Activated naive CD8-positive, alpha-beta T cell treated with anti-CD3 and anti-CD28 coated beads, Interleukin-2, amount 10 ng/mL, durations not matched to agents 7 days and 5 days (primary cell): ENCODE results near the gene THSD4. TPM values are rescaled to one million over a fixed set of nuclear protein-coding genes. Genes with fewer than 3 reads are reported as not detected.

Source experiments
- ATAC-seq: fragments of 150-1000 bp; cut with Tn5 transposase; one replicate; pipeline ENCODE4 v1.10.0; 2021; ENCODE audit warnings: low read depth, moderate library complexity
- POLR2A ChIA-PET: fragments of 350-600 bp; sonication (Branson Sonifier 250); formaldehyde crosslinking; loops from one replicate; lab custom pipeline; 2021; ENCODE audit warnings: antibody characterized with exemption; lab: Charles Lee
- DNase-seq: peaks from one replicate; pipeline ENCODE4 v3.0.0; 2021
- H3K27ac Mint-ChIP-seq: one replicate; pipeline ENCODE4 v1.8.0; 2022; ENCODE audit warnings: mild to moderate bottlenecking, mixed read lengths
- H3K27me3 Mint-ChIP-seq: one replicate; pipeline ENCODE4 v1.8.0; 2022; ENCODE audit warnings: mild to moderate bottlenecking, moderate library complexity, mixed read lengths
- H3K36me3 Mint-ChIP-seq: one replicate; pipeline ENCODE4 v1.8.0; 2021; ENCODE audit warnings: mild to moderate bottlenecking, mixed read lengths
- H3K4me1 Mint-ChIP-seq: one replicate; pipeline ENCODE4 v1.8.0; 2021; ENCODE audit warnings: mixed read lengths
- H3K4me3 Mint-ChIP-seq: one replicate; pipeline ENCODE4 v1.8.0; 2022; ENCODE audit warnings: mild to moderate bottlenecking, moderate library complexity, mixed read lengths
- H3K9me3 Mint-ChIP-seq: one replicate; pipeline ENCODE4 v1.8.0; 2021; ENCODE audit warnings: mixed read lengths
- total RNA-seq, 2 experiments: library from RNA; stranded (reverse); gene quantifications; one replicate each; pipeline ENCODE4 v1.2.3, GENCODE V29; 2021

Gene THSD4
- total RNA-seq, 2 experiments from 2014 or later: not detected

GRCh38 chr15:71678191-71678590 lies 562.9 kb downstream of the THSD4 start:
- Mint-ChIP-seq H3K36me3 (no peaks in the 10 kb centered on the region), H3K27me3 (peaks cover 10% of the 10 kb centered on the region), H3K4me1 (peaks cover 3% of the 10 kb centered on the region), H3K27ac (no peak overlapping the region), H3K9me3 (no peaks in the 10 kb centered on the region), H3K4me3 (no peak overlapping the region)
- POLR2A ChIA-PET: no interaction called here
- ATAC-seq (no peak), DNase-seq (no peak)

DNA sequence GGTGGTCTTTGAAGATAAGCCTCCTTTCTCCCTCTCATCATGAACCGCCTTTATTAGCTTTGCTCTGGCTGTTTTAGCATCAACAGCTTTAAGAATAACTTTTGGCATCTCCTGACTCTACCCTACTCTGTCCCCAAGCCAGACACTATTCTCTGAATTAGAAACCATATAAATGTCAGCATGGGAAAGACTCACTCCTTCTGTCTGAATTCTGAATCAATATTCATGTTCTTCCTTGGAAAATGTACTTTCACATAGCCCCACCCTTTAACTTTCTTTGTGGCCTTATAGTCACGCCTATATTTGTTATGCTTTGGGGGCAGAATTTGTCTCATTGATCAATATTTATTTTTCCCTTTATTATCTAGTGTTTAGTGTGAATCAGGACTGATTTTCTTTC lies 563.3 kb downstream of the THSD4 start:
- peaks cover 11% of the 10 kb centered on the region for H3K27me3 Mint-ChIP-seq
- DNase-seq (no peak), ATAC-seq (no peak)
- H3K9me3 Mint-ChIP-seq: no peaks in the 10 kb centered on the region
- no peak overlapping the region for H3K27ac Mint-ChIP-seq
- POLR2A ChIA-PET: no interaction called here
- H3K4me3 Mint-ChIP-seq: no peak overlapping the region
- H3K4me1 Mint-ChIP-seq: peaks cover 3% of the 10 kb centered on the region
- no peaks in the 10 kb centered on the region for H3K36me3 Mint-ChIP-seq

DNA sequence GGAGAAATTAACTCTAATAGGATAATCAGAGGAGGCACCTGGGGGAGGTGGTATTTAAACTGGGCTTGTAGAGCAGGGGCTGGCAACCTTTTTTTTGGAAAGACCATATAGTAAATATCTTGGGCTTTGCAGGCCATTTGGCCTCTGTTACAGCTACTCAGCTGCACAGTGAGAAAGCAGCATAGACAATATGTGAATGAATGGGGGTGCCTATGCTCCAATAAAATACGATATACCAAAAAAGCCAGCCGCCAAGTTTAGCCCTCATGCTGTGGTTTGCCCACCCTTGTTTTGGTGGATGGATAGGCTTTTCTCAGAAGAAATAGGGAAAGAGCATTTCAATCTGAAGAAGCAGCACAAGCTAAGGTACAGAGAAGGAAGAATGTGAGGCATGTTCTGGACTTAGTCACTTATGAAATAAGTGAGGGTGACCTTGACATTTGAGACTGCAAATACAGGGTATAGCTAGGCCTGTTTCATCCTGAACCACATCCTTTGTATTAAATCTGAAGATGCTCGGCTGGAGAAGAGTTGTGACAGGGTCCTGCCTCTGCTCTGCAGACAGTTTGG lies 564.0 kb downstream of the THSD4 start:
- POLR2A ChIA-PET: no interaction called here
- Mint-ChIP-seq H3K27me3 (peaks cover 11% of the 10 kb centered on the region), H3K4me3 (no peak overlapping the region), H3K4me1 (peaks cover 3% of the 10 kb centered on the region), H3K27ac (no peak overlapping the region), H3K36me3 (no peaks in the 10 kb centered on the region), H3K9me3 (no peaks in the 10 kb centered on the region)
- DNase-seq (no peak), ATAC-seq (no peak)

- H3K4me1 Mint-ChIP-seq: peaks cover 3% of the 10 kb centered on the region
- no peak overlapping the region for H3K27ac Mint-ChIP-seq
- peaks cover 12% of the 10 kb centered on the region for H3K27me3 Mint-ChIP-seq
- POLR2A ChIA-PET: no interaction called here
- H3K36me3 Mint-ChIP-seq: no peaks in the 10 kb centered on the region
- H3K9me3 Mint-ChIP-seq: no peaks in the 10 kb centered on the region
- DNase-seq: no peak
- H3K4me3 Mint-ChIP-seq: no peak overlapping the region
- no peak for ATAC-seq
Measured at GRCh38 chr15:71679793-71680353, 564.6 kb downstream of the THSD4 start.

- Mint-ChIP-seq H3K4me3 (no peak overlapping the region), H3K36me3 (no peaks in the 10 kb centered on the region), H3K27ac (no peak overlapping the region), H3K4me1 (peaks cover 5% of the 10 kb centered on the region), H3K9me3 (no peaks in the 10 kb centered on the region), H3K27me3 (peaks cover 10% of the 10 kb centered on the region)
- ATAC-seq (no peak), DNase-seq (no peak)
- POLR2A ChIA-PET: no interaction called here
Measured at GRCh38 chr15:71682001-71682400, 566.7 kb downstream of the THSD4 start.

- H3K4me3 Mint-ChIP-seq: no peak overlapping the region
- peaks cover 17% of the 10 kb centered on the region for H3K27me3 Mint-ChIP-seq
- DNase-seq: no peak
- H3K4me1 Mint-ChIP-seq: peaks cover 3% of the 10 kb centered on the region
- peaks cover 2% of the 10 kb centered on the region for H3K9me3 Mint-ChIP-seq
- no peaks in the 10 kb centered on the region for H3K36me3 Mint-ChIP-seq
- no peak for ATAC-seq
- POLR2A ChIA-PET: no interaction called here
- no peak overlapping the region for H3K27ac Mint-ChIP-seq
Measured at GRCh38 chr15:71683411-71684274, 568.4 kb downstream of the THSD4 start.

DNA sequence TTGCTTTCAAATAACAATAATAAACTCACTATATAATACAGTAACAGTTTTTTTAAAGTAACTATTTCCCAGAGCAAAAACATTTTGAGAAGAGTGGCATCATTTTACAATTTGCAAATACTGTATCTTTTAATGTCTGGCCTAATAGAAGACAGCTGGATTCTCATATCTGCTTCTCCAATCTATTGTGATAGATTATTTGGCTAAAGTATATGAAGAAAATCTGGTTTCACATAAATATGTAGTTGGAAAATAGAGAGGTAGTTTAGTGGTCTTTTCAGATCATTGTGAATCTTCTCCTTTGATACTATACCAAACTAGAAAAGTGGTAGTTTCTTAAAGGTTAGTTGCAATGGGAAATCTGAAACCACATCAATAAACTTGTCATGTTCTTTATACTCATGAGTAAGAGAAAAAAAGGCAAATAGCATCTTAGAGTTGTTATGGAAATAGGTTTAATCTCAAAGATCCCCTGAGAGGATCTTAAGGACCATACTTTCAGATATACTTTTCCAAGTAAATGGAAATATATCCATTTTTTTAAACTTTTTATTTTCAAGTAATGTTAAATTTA lies 570.2 kb downstream of the THSD4 start:
- POLR2A ChIA-PET: no interaction called here
- ATAC-seq: no peak
- peaks cover 19% of the 10 kb centered on the region for H3K27me3 Mint-ChIP-seq
- no peak overlapping the region for H3K4me3 Mint-ChIP-seq
- no peak for DNase-seq
- peaks cover 2% of the 10 kb centered on the region for H3K9me3 Mint-ChIP-seq
- H3K27ac Mint-ChIP-seq: no peak overlapping the region
- no peaks in the 10 kb centered on the region for H3K36me3 Mint-ChIP-seq
- peaks cover 3% of the 10 kb centered on the region for H3K4me1 Mint-ChIP-seq

DNA sequence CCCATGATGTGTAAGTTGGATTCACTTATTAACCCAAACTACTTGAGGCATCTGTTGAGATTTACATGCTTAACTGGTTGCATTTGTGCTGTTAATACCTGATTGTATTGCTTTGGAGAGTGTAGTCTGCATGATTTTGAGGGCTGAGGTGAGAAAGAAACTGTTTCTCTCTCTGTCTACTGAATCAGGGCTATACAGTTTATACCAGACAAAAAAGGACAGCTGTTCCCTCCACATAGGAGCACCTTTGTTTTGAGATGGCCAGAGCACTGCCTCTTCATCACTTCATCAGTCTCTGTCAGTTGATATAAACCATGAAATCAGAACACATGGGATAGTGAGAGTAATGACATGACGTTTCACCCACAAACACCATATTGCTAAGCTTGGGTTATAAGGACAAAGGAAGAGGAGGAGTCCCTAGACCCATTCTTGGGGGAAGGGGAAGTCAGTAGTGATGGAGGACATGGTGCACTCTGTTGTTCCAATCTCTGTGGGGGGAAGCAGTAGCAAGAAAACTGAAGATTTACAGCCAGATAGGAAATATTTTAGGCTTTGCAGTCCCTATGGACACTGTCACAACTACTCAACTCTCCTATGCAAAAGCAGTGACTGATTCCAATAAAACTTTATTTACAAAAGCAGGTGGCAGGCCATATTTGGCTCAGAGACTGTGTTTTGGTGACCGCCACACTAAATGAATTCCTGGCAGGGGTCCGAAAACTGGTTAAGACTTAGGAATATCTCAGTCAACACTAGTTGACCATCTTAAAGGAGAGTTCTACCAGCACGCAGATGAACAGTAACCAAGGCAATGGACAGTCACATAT lies 571.2 kb downstream of the THSD4 start:
- Mint-ChIP-seq H3K27ac (no peak overlapping the region), H3K4me3 (no peak overlapping the region), H3K9me3 (peaks cover 2% of the 10 kb centered on the region), H3K36me3 (no peaks in the 10 kb centered on the region), H3K4me1 (peaks cover 3% of the 10 kb centered on the region), H3K27me3 (peaks cover 19% of the 10 kb centered on the region)
- DNase-seq (no peak), ATAC-seq (no peak)
- POLR2A ChIA-PET: no interaction called here

DNA sequence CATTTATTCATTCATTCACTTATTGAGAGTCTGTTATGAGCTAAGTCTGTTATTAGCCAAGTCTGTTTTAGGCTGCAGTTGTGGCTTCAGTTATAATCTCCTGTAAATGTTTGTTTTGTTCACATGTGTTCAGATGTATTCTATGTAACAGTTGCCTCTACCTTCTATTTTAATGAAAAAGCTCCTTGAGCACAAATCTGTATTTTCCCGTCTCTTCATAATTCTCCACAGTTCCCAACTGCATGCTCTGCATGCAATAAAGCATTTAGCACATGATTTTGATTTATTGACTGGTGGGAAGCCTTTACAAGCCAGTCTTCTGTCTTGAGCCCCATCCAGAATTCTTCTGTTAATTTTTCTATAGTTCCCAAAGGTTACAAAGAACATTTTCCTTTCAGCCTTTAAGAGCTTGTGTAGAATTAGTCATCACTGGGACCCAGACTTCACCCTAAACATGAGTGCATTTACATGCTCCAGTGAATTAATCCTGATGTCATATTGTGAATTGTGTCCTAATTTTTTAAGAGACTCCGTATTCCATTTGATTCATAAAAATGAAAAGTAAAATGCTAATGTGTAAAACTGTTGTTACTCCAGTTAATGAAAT lies 572.7 kb downstream of the THSD4 start:
- no peak for DNase-seq
- Mint-ChIP-seq H3K36me3 (no peaks in the 10 kb centered on the region), H3K4me3 (no peak overlapping the region), H3K9me3 (peaks cover 2% of the 10 kb centered on the region), H3K27ac (no peak overlapping the region), H3K4me1 (peaks cover 3% of the 10 kb centered on the region), H3K27me3 (peaks cover 20% of the 10 kb centered on the region)
- POLR2A ChIA-PET: no interaction called here
- ATAC-seq: no peak

DNA sequence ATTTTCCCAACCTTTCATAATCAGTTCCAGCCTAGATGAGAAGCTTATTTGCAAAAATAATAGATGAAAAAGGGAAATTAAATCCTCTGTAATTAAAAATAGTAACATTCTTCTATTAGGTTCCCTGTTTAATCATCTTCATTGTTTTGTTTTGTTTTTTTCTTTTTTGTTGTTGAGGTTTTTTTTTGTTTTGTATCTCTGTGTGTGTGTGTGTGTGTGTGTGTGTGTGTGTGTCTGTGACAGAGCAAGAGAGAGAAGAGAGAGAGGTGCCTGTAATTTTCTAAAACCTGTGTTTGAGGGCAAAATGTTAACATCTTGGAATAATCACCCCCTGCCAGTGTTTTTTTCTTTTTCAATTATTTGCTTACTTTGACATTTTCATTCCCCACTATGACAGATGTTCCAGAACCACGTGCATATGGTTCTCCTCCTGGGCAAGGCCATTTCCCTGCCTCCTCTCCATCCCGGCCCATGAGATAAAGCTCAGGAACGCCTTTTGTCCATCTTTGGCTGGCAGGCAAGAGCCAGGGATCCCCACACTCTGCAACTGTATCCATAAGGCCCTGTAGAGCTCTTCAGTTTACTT lies 573.3 kb downstream of the THSD4 start:
- Mint-ChIP-seq H3K27ac (no peak overlapping the region), H3K9me3 (peaks cover 2% of the 10 kb centered on the region), H3K4me1 (peaks cover 3% of the 10 kb centered on the region), H3K36me3 (no peaks in the 10 kb centered on the region), H3K4me3 (no peak overlapping the region), H3K27me3 (peaks cover 17% of the 10 kb centered on the region)
- POLR2A ChIA-PET: no interaction called here
- DNase-seq (no peak), ATAC-seq (no peak)

DNA sequence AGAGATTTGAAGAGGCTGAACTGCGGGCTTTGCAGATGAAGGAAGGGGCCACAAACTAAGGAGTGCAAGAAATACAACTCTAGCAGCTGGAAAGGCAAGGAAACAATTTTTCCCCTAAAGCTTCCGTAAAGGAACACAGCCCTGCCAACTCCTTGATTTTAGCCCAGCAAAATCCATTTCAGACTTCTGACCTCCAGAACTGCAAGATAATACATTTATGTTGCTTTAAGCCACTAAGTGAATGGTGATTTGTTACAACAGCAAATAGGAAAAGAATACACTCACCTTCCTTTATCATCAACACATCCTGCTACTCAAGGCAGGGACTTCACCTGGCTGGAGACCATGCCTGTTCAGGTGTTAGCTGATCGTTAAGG lies 575.8 kb downstream of the THSD4 start:
- peaks cover 13% of the 10 kb centered on the region for H3K27me3 Mint-ChIP-seq
- no peaks in the 10 kb centered on the region for H3K4me1 Mint-ChIP-seq
- ATAC-seq (no peak), DNase-seq (no peak)
- POLR2A ChIA-PET: no interaction called here
- peaks cover 2% of the 10 kb centered on the region for H3K9me3 Mint-ChIP-seq
- H3K4me3 Mint-ChIP-seq: no peak overlapping the region
- H3K27ac Mint-ChIP-seq: no peak overlapping the region
- no peaks in the 10 kb centered on the region for H3K36me3 Mint-ChIP-seq

GRCh38 chr15:71691458-71692417 lies 576.5 kb downstream of the THSD4 start:
- H3K4me3 Mint-ChIP-seq: no peak overlapping the region
- H3K27ac Mint-ChIP-seq: no peak overlapping the region
- no peak for DNase-seq
- no peaks in the 10 kb centered on the region for H3K36me3 Mint-ChIP-seq
- H3K27me3 Mint-ChIP-seq: peaks cover 13% of the 10 kb centered on the region
- H3K4me1 Mint-ChIP-seq: no peaks in the 10 kb centered on the region
- peaks cover 2% of the 10 kb centered on the region for H3K9me3 Mint-ChIP-seq
- POLR2A ChIA-PET: no interaction called here
- ATAC-seq: no peak
